T-helper 2 cell treated with Interferon-gamma antibody and Interleukin-4, amounts not matched to agents 5 μg/mL and 100 μg/mL, for 36 hours (primary cell): Measurements from ENCODE around the gene SMIM21.

Source experiments
- DNase-seq: peaks from one replicate; pipeline ENCODE4 v3.0.0; 2021; ENCODE audit warnings: low spot score
- H3K27ac Mint-ChIP-seq: one replicate; pipeline ENCODE4 v1.8.0; 2021; ENCODE audit warnings: mild to moderate bottlenecking, mixed read lengths
- H3K27me3 Mint-ChIP-seq: one replicate; pipeline ENCODE4 v1.8.0; 2021; ENCODE audit warnings: low read depth, mixed read lengths
- H3K36me3 Mint-ChIP-seq: one replicate; pipeline ENCODE4 v1.8.0; 2021; ENCODE audit warnings: low read depth, mixed read lengths
- H3K4me1 Mint-ChIP-seq: one replicate; pipeline ENCODE4 v1.8.0; 2021; ENCODE audit warnings: low read depth, mixed read lengths
- H3K4me3 Mint-ChIP-seq: one replicate; pipeline ENCODE4 v1.8.0; 2022; ENCODE audit warnings: mild to moderate bottlenecking, moderate library complexity, mixed read lengths
- H3K9me3 Mint-ChIP-seq: one replicate; pipeline ENCODE4 v1.8.0; 2021; ENCODE audit warnings: mixed read lengths

The SMIM21 gene

GRCh38 chr18:75454022-75454795, 26.7 kb upstream of the SMIM21 start:
- H3K4me1 Mint-ChIP-seq, result no peaks in the 10 kb centered on the region
- no peak overlapping the region for H3K4me3 Mint-ChIP-seq
- H3K9me3 Mint-ChIP-seq, result peaks cover 10% of the 10 kb centered on the region
- peaks cover 55% of the 10 kb centered on the region for H3K27me3 Mint-ChIP-seq
- no peak for DNase-seq
- no peak overlapping the region for H3K27ac Mint-ChIP-seq
- H3K36me3 Mint-ChIP-seq, result no peaks in the 10 kb centered on the region

GRCh38 chr18:75450906-75451305, 23.4 kb upstream of the SMIM21 start:
- Mint-ChIP-seq H3K4me1 (no peaks in the 10 kb centered on the region), H3K27me3 (peaks cover 47% of the 10 kb centered on the region), H3K9me3 (no peaks in the 10 kb centered on the region), H3K27ac (no peak overlapping the region), H3K36me3 (no peaks in the 10 kb centered on the region), H3K4me3 (no peak overlapping the region)
- no peak for DNase-seq

- no peak overlapping the region for H3K4me3 Mint-ChIP-seq
- no peaks in the 10 kb centered on the region for H3K9me3 Mint-ChIP-seq
Observed at GRCh38 chr18:75441896-75442295, 14.4 kb upstream of the SMIM21 start.

GRCh38 chr18:75439348-75439747, 11.8 kb upstream of the SMIM21 start:
- Mint-ChIP-seq H3K9me3 (no peaks in the 10 kb centered on the region), H3K27ac (no peak overlapping the region), H3K4me3 (no peak overlapping the region), H3K36me3 (no peaks in the 10 kb centered on the region), H3K27me3 (peaks cover 2% of the 10 kb centered on the region), H3K4me1 (peaks cover 4% of the 10 kb centered on the region)
- no peak for DNase-seq

More at GRCh38 chr18:75441896-75442295, 14.4 kb upstream of the SMIM21 start:
- Mint-ChIP-seq H3K4me1 (peaks cover 4% of the 10 kb centered on the region), H3K36me3 (no peaks in the 10 kb centered on the region), H3K27ac (no peak overlapping the region), H3K27me3 (peaks cover 6% of the 10 kb centered on the region)
- DNase-seq, result no peak

GRCh38 chr18:75438891-75439290, 11.4 kb upstream of the SMIM21 start:
- no peak overlapping the region for H3K27ac Mint-ChIP-seq
- peaks cover 2% of the 10 kb centered on the region for H3K4me1 Mint-ChIP-seq
- no peak for DNase-seq
- no peaks in the 10 kb centered on the region for H3K36me3 Mint-ChIP-seq
- no peaks in the 10 kb centered on the region for H3K9me3 Mint-ChIP-seq
- no peak overlapping the region for H3K4me3 Mint-ChIP-seq
- H3K27me3 Mint-ChIP-seq, result peaks cover 2% of the 10 kb centered on the region

GRCh38 chr18:75437979-75438378, 10.5 kb upstream of the SMIM21 start:
- no peak overlapping the region for H3K4me3 Mint-ChIP-seq
- no peak for DNase-seq
- no peaks in the 10 kb centered on the region for H3K4me1 Mint-ChIP-seq
- H3K27me3 Mint-ChIP-seq, result peaks cover 6% of the 10 kb centered on the region
- no peak overlapping the region for H3K27ac Mint-ChIP-seq
- H3K36me3 Mint-ChIP-seq, result no peaks in the 10 kb centered on the region
- no peaks in the 10 kb centered on the region for H3K9me3 Mint-ChIP-seq

- no peaks in the 10 kb centered on the region for H3K9me3 Mint-ChIP-seq
Observed at GRCh38 chr18:75433098-75433497, 5.6 kb upstream of the SMIM21 start.

GRCh38 chr18:75429975-75430374, 2.5 kb upstream of the SMIM21 start:
- Mint-ChIP-seq H3K27me3 (peaks cover 10% of the 10 kb centered on the region), H3K27ac (no peak overlapping the region), H3K9me3 (no peaks in the 10 kb centered on the region), H3K4me1 (no peaks in the 10 kb centered on the region), H3K36me3 (no peaks in the 10 kb centered on the region), H3K4me3 (no peak overlapping the region)
- DNase-seq, result no peak

More at GRCh38 chr18:75433098-75433497, 5.6 kb upstream of the SMIM21 start:
- H3K27me3 Mint-ChIP-seq, result peaks cover 7% of the 10 kb centered on the region
- no peak for DNase-seq
- H3K36me3 Mint-ChIP-seq, result no peaks in the 10 kb centered on the region
- H3K27ac Mint-ChIP-seq, result no peak overlapping the region
- H3K4me3 Mint-ChIP-seq, result no peak overlapping the region
- H3K4me1 Mint-ChIP-seq, result no peaks in the 10 kb centered on the region

- Mint-ChIP-seq H3K9me3 (no peaks in the 10 kb centered on the region), H3K36me3 (no peaks in the 10 kb centered on the region), H3K27ac (no peak overlapping the region), H3K4me3 (no peak overlapping the region), H3K27me3 (peaks cover 6% of the 10 kb centered on the region), H3K4me1 (no peaks in the 10 kb centered on the region)
- DNase-seq, result no peak
Observed at GRCh38 chr18:75428490-75428889, 987 bp upstream of the SMIM21 start.

GRCh38 chr18:75422341-75422910, 5.1 kb downstream of the SMIM21 start:
- Mint-ChIP-seq H3K4me1 (no peaks in the 10 kb centered on the region), H3K9me3 (no peaks in the 10 kb centered on the region), H3K4me3 (no peak overlapping the region), H3K27ac (no peak overlapping the region), H3K27me3 (peaks cover 4% of the 10 kb centered on the region), H3K36me3 (no peaks in the 10 kb centered on the region)
- DNase-seq, result no peak

- H3K4me3 Mint-ChIP-seq, result no peak overlapping the region
- H3K27me3 Mint-ChIP-seq, result peaks cover 4% of the 10 kb centered on the region
- no peaks in the 10 kb centered on the region for H3K36me3 Mint-ChIP-seq
- H3K27ac Mint-ChIP-seq, result no peak overlapping the region
- no peaks in the 10 kb centered on the region for H3K9me3 Mint-ChIP-seq
- no peaks in the 10 kb centered on the region for H3K4me1 Mint-ChIP-seq
- DNase-seq, result no peak
Observed at GRCh38 chr18:75421656-75422055, 5.8 kb downstream of the SMIM21 start.

GRCh38 chr18:75418293-75419005, 9.1 kb downstream of the SMIM21 start:
- Mint-ChIP-seq H3K4me3 (no peak overlapping the region), H3K27ac (no peak overlapping the region), H3K27me3 (peaks cover 2% of the 10 kb centered on the region), H3K9me3 (no peaks in the 10 kb centered on the region), H3K36me3 (no peaks in the 10 kb centered on the region), H3K4me1 (no peaks in the 10 kb centered on the region)
- no peak for DNase-seq

GRCh38 chr18:75410611-75411010, 16.9 kb downstream of the SMIM21 start:
- H3K27ac Mint-ChIP-seq, result no peak overlapping the region

GRCh38 chr18:75409806-75410205, 17.7 kb downstream of the SMIM21 start:
- no peak for DNase-seq
- H3K36me3 Mint-ChIP-seq, result no peaks in the 10 kb centered on the region
- H3K27me3 Mint-ChIP-seq, result peaks cover 4% of the 10 kb centered on the region
- no peaks in the 10 kb centered on the region for H3K9me3 Mint-ChIP-seq
- no peak overlapping the region for H3K27ac Mint-ChIP-seq
- H3K4me3 Mint-ChIP-seq, result no peak overlapping the region
- H3K4me1 Mint-ChIP-seq, result no peaks in the 10 kb centered on the region

More at GRCh38 chr18:75410611-75411010, 16.9 kb downstream of the SMIM21 start:
- H3K36me3 Mint-ChIP-seq, result no peaks in the 10 kb centered on the region
- H3K9me3 Mint-ChIP-seq, result no peaks in the 10 kb centered on the region
- no peak overlapping the region for H3K4me3 Mint-ChIP-seq
- peaks cover 2% of the 10 kb centered on the region for H3K27me3 Mint-ChIP-seq
- no peak for DNase-seq
- H3K4me1 Mint-ChIP-seq, result no peaks in the 10 kb centered on the region
